Activated CD4-positive, alpha-beta T cell treated with anti-CD3 and anti-CD28 coated beads, Interleukin-2, amount 50 U/mL, for 4 hours (primary cell): ENCODE data around the gene SLC22A3.
"Not testable (repeated sequence)": the region's sequence is repeated elsewhere in the genome, so short reads cannot be mapped to it uniquely, and the experiment has no call there.

Experiments
- DNase-seq, 2 experiments: peaks; one replicate each; pipeline ENCODE4 v3.0.0-alpha.2; 2020

Gene SLC22A3

DNA sequence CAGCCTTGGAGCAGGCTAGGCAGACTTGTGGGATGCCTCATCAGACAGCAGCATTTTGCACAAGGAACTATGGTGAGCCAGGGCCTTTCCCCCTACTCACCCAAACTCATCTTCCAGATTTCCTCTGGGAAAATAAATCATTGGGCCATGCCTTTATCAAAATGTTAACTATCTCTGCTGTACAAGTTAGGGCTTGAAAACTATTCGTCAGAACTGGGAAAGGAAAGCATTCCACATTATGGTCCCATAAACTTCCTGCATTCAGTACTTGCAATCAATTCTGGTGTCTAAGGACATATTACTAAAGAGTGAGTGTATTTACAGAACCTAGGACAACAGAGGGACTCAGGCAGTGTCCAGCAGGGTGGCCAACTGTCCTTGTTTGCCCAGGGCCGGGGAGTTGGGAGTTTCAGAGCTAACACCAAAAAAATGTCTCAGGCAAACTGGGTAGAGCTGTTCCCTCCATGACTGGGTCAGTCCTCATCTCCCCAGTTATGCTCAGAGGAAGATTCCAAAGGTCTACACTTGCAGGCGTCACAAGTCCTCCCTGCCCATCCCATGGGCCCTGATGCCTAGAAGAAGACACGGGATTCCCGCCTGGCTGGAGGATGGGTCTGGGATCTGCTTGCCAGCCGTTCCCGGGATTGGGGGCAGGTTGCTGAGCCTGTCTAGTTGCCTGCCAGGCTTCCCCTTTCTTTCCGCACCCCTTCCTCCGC lies 72.2 kb downstream of the SLC22A3 start:
- no peak for DNase-seq

DNA sequence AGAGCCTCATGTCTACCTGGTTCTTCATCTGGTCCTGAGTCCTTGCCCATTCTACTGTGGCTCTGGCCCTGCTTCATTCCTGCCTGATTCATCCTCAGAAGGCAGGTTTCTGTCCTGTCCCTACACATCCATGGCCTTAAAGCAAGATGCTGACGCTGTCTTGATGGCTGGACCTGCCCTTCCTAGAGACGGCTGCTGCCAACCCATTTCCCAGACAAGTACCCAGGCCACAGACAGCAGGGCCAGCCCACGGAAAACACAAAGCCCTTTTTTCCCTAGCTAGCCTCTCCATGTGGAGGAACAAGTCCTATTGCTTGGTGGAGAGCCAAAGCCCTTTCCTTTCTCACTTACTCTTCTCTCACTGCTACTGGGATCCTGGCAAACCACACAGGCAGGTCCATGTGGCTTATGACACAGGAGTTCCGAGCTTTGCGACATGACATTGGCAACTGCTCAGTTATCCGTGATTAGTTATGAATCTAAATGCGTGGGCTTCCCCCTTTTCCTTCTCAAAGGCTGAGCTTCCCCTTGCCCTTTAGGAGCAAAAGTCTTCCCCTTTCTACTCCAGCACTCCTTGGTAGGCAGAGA lies 72.9 kb downstream of the SLC22A3 start:
- no peak for DNase-seq

DNA sequence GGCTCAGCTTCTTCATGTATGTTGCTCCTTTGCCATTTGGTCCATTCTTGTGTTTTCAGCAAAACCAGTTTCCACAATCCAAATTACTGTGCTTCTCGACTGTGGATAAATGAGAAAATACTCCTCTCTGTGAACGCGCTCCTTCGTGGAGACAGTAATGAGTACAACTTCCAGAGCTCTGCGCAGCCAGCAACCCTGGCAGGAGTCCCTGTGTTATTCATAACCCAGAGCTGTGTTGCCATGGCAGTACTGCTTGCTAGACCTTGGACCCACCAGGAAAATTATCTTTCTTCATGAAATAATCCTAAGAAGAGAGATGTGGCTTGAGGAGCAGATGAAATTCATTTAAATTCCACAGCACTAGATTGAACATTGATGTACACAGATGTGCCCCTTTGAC lies 73.7 kb downstream of the SLC22A3 start:
- DNase-seq = no peak

DNA sequence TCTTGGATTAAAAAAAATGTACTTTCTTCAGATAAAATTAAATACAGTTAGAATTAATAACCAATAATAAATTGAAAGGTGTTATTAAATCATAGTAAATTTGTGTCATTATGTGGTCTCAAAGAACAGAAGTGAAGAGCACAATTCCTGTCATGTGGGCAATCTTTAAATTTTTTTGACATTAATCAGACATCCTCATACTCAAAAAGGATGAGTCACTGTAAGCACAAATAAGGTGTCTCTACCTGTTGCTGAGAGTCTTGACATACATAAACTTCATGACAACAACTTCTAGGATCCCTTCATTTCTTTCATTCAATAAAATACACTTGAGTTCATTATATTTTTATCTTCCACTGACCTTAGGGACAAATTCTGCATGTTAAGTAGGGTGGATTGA lies 76.1 kb downstream of the SLC22A3 start:
- no peak for DNase-seq

DNA sequence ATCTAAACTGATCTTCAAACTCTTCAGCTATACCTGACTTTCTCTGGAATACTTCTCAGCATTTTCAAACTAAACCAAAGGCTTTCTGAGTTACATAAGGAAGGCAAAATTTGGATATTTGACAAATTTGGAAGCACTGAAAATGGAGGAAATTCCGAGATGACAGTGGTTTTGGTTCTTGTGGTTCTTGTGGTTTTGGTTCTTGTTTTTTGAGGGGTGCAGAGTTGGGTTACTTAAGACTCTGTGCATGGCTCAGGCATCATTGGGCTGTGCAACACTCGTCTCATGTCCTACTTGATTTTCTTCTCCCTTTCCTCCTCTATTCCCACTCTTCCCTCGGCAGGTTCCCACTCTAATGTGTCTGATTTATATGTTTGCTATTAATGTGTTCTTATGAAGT lies 78.0 kb downstream of the SLC22A3 start:
- no peak for DNase-seq

DNA sequence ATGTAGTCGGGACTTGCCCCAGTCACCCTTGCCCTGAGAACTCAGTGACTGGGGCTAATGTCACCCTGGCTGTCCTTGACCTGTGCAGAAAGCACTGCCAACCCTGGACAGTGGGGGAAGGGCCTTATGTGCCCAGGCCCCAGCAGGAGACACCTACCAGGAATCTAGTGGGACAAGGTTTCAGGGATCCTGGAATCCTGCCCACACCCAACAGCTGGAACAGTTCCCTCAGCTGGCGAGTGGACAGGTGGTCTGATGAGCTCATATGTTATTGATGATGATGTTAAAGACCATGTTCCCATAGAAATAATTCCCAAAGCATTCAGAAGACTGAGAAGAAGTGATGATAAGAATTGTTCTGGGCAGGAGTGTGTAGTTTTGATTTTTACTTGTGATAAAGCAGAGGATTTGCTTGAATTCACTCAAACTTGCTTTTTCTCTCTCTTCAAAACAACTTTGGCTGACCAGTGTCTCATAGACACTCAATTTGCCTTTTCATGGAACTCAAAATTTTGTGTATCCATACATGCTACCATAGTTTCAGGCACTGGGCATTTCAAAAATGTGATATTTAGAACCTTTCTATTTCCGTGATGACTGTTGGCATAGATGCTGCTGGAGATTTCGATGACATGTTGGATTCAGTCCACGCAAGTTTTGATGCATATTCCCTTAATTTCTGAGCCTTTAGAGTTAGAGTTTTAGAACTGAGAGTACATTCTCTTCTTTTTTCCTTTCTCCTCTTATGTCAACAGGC lies 79.3 kb downstream of the SLC22A3 start:
- DNase-seq = no peak

DNA sequence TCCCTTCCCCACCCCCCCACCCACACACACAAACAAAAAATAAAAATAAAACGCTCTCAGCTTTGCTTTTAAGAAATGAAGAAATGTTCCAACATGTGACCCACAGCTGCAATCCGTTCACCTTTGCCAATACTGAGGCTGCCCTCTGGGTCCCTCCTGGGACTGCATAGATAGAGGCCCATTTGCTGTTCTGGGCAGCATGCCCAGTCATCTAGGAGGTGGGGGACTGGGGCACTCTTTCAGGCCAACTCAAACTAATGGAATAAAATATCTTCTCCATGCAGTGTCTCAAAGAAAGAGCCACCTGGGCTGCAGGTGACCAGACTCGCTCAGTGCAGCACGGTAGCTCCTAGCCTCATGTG lies 79.9 kb downstream of the SLC22A3 start:
- no peak for DNase-seq

DNA sequence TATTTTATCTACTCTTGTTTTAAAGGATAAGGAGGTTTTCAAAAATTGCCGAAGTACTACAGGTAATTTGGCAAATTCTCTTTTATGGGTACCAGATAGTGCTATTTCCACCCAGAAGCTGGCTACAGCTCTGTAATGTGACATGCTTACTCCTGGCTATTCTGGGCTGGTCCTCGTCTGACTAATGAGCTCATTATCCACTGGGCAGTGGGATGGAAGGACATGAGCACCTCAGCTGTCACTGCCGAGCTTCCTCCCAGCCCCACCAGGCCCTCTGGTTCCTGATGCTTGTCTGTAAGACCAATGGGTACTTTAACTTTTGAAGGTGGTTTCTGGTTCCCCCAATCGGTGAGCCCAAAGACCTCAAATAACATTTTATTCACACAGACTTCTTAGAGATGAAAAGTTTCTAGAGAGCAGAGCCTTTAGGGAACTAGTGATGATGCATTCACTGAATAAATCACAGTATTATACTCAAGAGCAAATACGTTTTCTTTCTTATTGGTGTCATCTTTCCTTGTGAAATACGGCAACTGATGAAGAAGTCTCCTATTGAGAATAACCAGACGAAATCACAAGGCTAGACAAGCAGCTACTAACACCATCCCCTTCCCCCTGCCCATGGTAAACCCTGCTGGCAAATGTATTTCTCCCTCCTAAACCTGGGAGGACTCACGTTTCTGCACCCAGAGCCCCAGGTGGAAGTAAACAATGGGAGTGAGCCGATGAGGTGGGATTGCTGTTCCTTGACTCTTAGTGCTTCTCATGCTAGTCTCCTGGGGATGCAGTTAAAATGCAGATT lies 80.8 kb downstream of the SLC22A3 start:
- DNase-seq = no peak

DNA sequence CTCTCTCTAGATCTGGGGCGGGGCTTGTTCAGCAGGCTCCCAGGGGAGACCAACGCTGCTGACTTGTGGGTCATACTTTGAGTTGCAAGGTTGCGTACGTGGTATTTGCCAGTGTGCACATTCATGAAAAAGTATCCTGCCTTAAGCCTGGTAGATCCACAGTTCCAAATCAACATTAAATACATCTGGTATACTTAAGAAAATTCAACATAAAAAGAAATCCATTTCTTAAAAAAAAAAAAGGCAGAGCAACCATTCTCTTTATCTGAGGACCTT lies 81.4 kb downstream of the SLC22A3 start:
- no peak for DNase-seq

DNA sequence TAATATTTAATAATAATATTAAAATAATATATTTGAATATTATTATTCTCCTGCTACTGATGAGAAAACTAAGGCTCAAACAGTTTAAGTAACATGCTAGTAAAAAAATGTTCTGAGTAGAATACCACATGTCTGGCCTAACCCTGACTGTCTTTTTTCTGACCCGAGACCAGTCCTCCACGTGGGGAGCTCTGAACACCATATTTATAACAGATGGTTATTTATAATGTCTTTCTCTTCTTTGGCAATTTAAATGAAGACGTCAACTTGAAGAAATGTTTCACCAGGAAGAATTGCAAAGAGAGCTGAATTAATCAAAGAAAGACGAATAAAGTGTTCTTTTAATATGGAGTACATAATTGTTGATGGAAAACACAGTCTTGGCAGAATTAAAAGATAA lies 82.0 kb downstream of the SLC22A3 start:
- no peak for DNase-seq

DNA sequence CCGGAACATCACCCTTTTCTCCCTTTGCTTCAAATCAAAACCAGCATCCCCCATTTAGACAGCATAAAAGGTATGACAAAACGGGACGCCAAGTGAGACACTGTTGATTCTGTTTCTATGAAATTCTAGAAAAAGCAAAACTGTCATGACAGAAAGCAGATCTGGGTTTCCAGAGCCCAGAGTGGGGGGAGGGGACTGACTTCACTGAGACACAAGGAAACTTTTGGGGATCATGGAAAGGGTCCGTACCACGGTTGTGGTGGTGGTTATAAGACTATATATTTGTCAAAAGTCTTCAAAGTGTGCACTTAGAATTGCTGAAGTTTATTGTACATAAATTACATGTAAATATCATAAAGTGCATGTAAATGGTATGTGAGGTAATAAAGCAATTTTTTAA lies 82.6 kb downstream of the SLC22A3 start:
- DNase-seq = no peak

DNA sequence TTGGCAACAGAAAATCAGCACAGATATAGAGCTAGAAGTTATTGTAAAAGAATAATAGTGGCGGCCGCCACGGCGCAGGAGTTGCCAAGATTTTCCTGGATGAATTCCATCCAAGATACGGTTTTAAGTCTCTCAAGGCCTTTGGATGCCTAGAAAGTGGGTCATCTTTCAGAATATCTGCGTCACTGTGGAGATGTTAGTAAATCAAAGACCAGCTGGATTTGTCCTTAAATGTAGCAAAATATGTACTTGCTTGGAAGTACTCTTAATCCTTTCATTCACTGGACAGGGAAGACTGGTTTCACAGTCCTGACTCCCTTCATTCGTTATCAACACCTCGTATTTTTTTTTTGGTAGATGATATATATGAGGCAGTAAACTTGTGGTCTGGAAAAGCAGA lies 83.0 kb downstream of the SLC22A3 start:
- no peak for DNase-seq

DNA sequence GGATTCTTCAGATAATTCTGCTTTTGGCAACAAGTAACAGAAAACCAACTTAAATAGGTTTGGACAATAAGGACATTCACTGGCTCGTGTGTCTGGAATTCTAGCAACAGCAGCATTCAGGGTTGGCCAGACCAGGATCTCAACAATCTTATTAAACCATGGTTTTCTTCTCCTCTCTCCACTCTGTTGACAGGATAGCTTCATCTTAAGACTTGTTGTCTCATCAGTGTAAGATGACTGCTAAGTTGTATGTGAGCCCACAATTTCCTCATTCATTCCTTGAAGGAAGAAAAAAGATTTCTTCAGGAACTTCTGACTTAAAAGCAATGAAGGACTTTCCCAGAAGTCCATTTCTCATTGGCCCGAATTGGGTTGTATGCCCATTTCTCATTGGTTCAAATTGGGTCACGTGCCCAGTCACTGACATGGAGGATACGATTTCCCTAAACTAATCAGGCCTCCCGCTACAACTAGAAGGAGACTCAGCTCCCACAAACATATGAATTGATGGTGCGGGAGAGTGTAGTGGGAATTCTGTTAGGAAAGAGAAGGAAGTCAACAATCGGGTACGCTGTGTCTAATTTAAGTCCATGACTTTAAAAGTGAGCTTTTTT lies 83.7 kb downstream of the SLC22A3 start:
- no peak for DNase-seq

DNA sequence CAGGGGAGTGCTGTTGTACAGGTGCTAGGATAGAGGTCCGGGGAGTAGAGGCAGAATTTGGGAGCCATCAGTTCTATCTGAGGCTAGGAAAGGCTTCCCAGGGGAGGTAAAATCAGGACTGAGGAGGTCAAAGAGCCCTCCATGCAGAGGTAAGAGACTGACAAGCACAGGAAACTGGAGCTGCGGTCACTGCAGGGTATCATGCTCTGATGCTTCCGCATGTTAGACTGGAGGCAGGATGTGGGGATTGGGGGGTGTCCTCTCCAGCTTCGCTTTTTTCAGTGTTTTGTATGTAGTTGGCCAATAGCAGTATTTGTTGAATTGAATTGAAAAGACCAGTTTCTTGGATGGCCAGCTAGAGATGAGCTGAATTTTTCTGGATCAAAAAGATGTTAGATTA lies 87.8 kb downstream of the SLC22A3 start:
- DNase-seq = no peak

DNA sequence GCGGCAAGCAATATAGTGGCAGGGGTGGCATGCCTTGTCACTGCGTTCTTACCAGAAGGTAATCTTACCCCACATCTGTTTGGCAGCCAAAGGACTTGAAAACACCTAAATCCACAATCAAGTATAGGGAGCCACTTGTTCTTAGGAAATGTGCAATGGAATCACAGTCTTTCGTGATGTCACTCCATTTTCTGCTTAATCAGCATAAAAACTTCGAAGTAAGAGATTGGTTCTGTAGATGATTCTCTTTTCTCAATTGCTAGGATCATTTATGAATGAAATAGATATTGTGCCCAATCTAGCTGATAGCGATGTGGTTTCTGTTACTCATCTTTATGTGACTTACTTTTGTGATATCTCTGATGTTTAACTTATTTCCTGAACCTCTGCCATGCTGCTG lies 89.0 kb downstream of the SLC22A3 start:
- no peak for DNase-seq

DNA sequence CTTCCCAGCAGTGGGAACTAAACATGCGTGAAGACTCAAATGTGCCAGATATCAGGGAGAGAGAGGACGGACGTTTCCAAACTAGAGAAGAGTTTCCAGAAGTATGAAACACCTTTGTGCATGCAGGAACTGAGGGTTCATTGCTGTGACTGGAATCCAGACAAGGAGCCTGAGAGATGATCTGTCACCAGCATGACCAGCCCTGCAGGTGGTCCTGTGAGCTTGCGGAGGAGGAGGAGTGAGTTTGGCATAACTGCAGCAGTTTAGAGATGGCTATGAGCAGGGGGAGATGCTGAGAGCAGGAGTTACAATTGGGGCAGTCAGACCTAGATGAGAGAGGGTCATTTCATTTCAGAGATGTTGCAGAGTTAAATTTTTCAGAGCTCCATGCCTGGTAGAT lies 89.6 kb downstream of the SLC22A3 start:
- DNase-seq = no peak

DNA sequence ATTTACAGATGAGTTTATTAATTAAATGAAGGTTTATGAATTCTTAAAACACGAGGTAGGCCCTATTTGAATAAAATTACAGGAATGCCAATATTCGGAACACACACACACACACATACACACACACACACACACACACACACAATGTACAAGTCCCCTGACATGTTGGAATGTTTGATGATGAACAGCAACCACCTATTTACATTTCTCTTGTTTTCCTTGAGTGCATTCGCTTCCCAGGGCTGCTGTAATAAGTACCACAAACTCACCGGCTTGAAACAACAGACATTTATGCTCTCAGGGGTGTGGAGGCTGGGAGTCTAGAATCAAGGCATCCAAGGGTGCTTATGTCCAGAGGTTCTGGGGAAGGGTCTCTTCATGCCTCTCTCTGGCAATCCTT lies 90.3 kb downstream of the SLC22A3 start:
- no peak for DNase-seq

DNA sequence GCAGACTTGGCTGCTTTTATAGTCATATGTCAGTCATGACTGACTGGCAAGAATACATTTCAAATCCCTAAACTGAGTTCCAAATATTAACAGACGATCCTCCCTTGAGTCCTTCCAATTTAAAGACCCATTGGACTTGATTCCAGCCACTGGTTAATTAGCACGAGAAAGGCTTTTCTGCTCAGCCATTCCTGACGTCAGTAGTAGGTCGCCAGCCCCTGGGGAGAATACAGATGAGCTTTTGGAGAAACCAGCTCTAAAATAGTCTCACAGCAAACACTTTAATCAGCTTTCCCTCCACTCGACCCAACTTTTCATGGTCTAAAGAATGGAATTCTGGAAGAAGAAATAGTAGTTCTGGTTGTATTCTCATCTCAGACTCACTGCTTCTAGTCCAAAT lies 91.6 kb downstream of the SLC22A3 start:
- no peak for DNase-seq

DNA sequence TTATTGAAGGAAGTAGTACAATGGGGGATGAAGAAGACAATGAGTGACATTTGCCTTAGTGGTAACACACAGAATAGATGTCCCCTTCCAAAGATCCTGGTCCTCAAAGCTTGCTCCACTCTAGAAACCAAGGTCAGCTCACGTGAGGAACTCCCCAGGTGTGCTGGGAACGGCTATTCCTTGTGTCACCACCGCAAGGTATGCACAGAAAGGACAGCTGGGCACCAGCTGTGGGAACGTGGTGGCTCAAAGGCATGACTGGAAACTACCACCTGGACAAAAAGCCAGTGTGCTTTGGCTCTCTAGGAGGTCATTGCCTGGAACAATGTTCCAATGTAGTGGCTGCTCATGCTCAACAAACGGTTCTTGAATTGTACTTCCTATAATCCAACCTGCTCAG lies 94.0 kb downstream of the SLC22A3 start:
- DNase-seq = no peak

DNA sequence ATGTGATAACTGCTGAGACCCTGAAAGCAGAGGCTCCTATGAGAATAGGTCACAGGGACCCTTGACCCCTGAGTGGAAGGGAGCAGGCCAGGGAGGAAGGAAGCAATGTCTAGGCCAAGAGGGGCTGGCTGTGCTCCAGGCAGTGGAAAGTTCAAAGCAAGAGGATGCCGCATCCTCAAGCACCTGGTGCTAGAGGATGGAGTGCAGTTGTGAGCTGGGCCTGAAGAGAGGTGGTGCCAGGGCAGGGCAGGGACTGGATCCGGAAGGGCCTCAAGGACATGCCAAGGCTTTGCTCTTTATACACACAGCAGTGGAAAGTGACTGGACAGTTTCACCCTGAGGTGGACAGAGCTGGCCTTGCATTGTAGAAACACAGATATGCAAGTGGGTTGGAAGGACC lies 97.0 kb downstream of the SLC22A3 start:
- DNase-seq = no peak

DNA sequence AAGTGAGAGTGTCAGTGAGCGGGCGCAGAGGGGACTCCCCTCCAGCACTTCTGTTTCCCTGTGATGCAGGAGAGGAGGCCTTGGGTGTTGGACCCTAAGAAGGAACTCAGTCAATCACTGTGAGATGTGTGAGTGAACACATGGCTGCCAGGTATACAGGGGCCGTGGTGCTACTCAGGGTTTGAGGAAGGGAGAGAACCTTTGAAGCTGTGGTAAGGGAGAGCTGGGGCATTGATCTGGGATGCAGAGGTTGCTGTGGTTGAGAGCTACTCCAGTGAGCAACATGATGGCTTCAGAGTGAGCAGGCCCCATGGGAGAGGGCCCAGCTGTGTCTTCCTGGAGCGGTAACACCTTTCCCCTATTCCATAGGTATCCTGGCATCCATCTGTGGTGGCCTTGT lies 99.2 kb downstream of the SLC22A3 start:
- no peak for DNase-seq

DNA sequence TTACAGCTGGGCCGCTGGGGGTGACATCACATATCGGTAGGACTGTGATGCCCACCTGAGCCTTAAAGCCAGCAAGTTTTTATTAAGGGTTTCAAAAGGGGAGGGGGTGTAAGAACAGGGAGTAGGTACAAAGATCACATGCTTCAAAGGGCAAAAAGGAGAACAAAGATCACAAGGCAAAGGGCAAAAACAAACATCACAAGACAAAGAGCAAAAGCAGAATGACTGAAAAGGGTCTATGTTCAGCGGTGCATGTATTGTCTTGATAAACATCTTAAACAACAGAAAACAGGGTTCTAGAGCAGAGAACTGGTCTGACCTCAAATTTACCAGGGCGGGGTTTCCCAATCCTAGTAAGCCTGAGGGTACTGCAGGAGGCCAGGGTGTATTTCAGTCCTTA lies 101.6 kb downstream of the SLC22A3 start:
- DNase-seq = not testable (repeated sequence)

DNA sequence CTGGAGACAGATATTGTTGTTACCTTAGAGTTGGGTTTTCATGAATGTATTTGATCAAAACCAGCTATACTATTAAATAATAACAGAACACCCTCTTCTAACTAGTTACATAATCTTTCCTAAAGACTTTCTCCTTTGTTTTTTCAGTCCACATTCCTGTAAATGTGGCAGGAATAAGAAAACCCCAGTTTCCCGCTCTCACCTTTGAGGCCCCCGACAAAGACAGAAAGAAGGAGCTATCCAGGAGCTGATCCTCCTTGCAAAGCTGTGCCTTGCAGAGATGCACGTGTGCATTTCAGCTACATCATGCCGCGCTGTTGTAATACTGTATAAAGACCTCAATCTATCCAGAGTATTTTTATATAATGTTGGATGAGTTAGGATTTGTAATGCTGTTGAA lies 102.7 kb downstream of the SLC22A3 start:
- DNase-seq = no peak

DNA sequence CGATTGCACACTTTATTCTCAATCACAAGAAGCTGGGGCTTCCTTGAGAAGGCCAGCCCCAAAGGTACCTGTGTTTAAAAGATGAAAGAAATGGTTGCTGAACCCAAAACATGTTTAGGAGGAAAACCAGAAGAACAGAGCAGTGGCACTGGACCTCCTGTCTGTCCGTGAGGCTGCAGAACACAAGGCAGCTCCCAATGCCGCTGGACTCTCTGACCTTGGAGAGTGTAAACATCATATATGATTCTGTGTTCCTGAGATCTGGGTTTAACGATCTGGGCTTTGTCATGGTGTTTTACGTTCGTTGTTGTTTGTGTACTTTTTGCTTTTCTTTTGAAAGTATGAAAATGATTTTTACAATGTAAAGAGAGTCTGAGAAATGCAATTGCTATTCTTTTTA lies 106.1 kb downstream of the SLC22A3 start:
- DNase-seq = no peak
